GM19463 (cell line): ENCODE measurements around the gene CKMT1A.

Source experiments
- ATAC-seq: cut with Tn5 transposase; IDR thresholded peaks from one replicate; pipeline ENCODE4 v1.9.1; 2021; ENCODE audit warnings: mild to moderate bottlenecking, moderate library complexity; ENCODE audit not compliant: unreplicated experiment

The CKMT1A gene

DNA sequence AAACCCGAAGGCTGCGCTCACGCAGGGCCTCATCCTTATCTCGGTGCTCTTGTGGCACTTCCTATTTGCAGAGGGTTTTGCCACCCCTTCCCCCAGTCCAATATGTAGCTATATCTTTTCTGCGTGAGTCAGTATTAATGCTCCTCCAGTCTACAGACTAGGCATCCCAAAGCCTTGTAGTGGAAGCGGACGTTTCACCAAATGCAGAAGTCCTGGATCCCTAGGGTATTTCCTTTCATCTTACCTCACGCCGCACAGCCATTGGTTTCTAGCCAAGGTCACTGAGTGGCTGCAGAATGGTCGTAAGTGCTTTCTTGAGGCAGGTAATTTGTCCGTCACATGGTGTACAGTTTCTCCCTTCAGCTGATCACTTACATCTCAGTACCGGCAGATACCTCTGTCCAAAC lies 53.2 kb downstream of the CKMT1A start:
- peak; percentile 15 for ATAC-seq

DNA sequence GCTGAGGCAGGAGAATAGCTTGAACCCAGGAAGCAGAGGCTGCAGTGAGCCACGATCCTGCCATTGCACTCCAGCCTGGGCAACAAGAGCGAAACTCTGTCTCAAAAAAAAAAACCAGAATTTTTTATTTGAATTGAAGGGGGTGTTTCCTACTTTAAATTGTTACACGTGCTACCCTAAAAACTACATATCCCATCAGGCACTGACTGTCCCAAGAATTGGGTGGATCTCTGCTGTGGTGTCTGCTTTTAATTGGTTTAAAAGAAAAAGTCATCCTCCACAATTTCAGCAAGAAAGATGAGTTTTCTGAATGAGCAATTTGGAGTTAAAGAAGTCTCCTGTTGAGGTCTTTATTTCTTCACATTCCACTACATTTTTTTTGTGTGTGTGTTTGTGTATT lies 54.7 kb downstream of the CKMT1A start:
- no peak for ATAC-seq
